ENCODE measurements around the gene MACROD2. TPM values are rescaled to one million over a fixed set of nuclear protein-coding genes. Genes with fewer than 3 reads are reported as not detected.

MACROD2 gene
- total RNA-seq, 1 experiment from 2014 or later = 3.7 TPM

DNA sequence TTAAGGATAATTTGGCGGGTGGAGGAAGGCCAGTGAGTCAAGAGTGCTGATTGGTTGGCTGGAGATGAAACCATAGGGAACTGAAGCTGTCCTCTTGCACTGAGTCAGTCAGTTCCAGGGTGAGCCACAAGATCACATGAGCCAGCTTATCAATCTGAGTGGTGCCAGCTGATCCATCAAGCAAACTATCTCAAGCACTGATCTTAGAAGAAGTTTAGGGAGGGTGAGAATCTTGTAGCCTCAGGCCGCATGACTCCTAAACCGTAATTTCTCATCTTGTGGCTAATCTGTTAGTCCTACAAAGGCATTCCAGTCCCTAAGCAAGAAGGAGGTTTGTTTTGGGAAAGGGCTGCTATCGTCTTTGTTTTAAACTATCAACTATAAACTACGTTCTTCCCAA lies 1623.6 kb downstream of the MACROD2 start (continued):
- TF ChIP-seq, protein P1, sequence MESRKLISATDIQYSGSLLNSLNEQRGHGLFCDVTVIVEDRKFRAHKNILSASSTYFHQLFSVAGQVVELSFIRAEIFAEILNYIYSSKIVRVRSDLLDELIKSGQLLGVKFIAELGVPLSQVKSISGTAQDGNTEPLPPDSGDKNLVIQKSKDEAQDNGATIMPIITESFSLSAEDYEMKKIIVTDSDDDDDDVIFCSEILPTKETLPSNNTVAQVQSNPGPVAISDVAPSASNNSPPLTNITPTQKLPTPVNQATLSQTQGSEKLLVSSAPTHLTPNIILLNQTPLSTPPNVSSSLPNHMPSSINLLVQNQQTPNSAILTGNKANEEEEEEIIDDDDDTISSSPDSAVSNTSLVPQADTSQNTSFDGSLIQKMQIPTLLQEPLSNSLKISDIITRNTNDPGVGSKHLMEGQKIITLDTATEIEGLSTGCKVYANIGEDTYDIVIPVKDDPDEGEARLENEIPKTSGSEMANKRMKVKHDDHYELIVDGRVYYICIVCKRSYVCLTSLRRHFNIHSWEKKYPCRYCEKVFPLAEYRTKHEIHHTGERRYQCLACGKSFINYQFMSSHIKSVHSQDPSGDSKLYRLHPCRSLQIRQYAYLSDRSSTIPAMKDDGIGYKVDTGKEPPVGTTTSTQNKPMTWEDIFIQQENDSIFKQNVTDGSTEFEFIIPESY (IDR thresholded peaks at IDR 0.05; ENCODE audit: extremely low read depth, insufficient replicate concordance, low read length) = no peak
- TF ChIP-seq CEBPB (IDR thresholded peaks at IDR 0.05; ENCODE audit: low read depth) = no peak
- no peak for TF ChIP-seq ZNF274 (IDR thresholded peaks at IDR 0.05; ENCODE audit: low read depth, low read length)
- TF ChIP-seq EGR1 (IDR thresholded peaks at IDR 0.05; ENCODE audit: low read depth) = no peak
- no peak for TF ChIP-seq RAD21 (IDR thresholded peaks at IDR 0.05; ENCODE audit: low read depth)
- no peak for TF ChIP-seq YY1 (IDR thresholded peaks at IDR 0.05; ENCODE audit: extremely low read depth, insufficient replicate concordance, low read depth, low read length)
- no peak for TF ChIP-seq JUND (IDR thresholded peaks at IDR 0.05)
- TF ChIP-seq EZH2 (IDR thresholded peaks at IDR 0.05) = no peak
- no peak for TF ChIP-seq SRF (IDR thresholded peaks at IDR 0.05; ENCODE audit: low read depth)
- no peak for TF ChIP-seq ELF1 (IDR thresholded peaks at IDR 0.05; ENCODE audit: borderline replicate concordance, low read depth)
- no peak for TF ChIP-seq EZH2phosphoT487 (IDR thresholded peaks at IDR 0.05; ENCODE audit: borderline replicate concordance)

GRCh38 chr20:15619341-15619740 lies 1624.0 kb downstream of the MACROD2 start:
- RAD21 ChIA-PET (ENCODE audit: low non-redundant PET in 1 of 2, low total read pairs in 2 of 2, uncharacterized antibody in 2 of 2, unreplicated experiment in 2 of 2) = no interaction called here
- no TSS peak for BruUV-seq (replicated peaks)
- CTCF ChIA-PET = no interaction called here

More at GRCh38 chr20:15619341-15619740, 1624.0 kb downstream of the MACROD2 start:
- H3K27ac ChIP-seq (ENCODE audit: low read depth, low read length) = no peak overlapping the region
- DNase-seq (ENCODE audit: low read depth, low spot score) (no peak), ATAC-seq (no peak)
- peaks cover 4 to 14% of the 10 kb centered on the region in 2 experiments; a peak in 2 of 4 replicates for H3K9me3 ChIP-seq (ENCODE audit: control insufficient read depth in 1 of 2, insufficient read depth in 1 of 2, low read depth in 1 of 2, low read length in 2 of 2)
- no peak overlapping the region for H3K9ac ChIP-seq (ENCODE audit: low read length)
- H3K36me3 ChIP-seq (ENCODE audit: control insufficient read depth in 1 of 2, insufficient read depth in 2 of 2, low read length in 2 of 2) = no peaks in the 10 kb centered on the region
- no peaks in the 10 kb centered on the region for H3K79me2 ChIP-seq (ENCODE audit: insufficient read depth, low read length)
- H3K9me2 ChIP-seq (ENCODE audit: insufficient read depth) = no peaks in the 10 kb centered on the region
- no peaks in the 10 kb centered on the region for H3K27me3 ChIP-seq (ENCODE audit: insufficient read depth, low read length)
- no peak overlapping the region for H3K4me3 ChIP-seq (replicated peaks in 1 of 2; ENCODE audit: low read depth in 1 of 2, low read length in 2 of 2)
- POLR2A ChIA-PET = no interaction called here
- no peak for TF ChIP-seq CBX3 (IDR thresholded peaks at IDR 0.05; ENCODE audit: low read depth)
- TF ChIP-seq, protein P1 (IDR thresholded peaks at IDR 0.05; ENCODE audit: extremely low read depth, insufficient replicate concordance, low read length) = no peak
- no peak for TF ChIP-seq EZH2 (IDR thresholded peaks at IDR 0.05)
- TF ChIP-seq EZH2phosphoT487 (IDR thresholded peaks at IDR 0.05; ENCODE audit: borderline replicate concordance) = no peak
- no peaks in the 10 kb centered on the region for H3K4me1 ChIP-seq (ENCODE audit: control insufficient read depth in 1 of 2, insufficient read depth in 2 of 2, low read length in 2 of 2)
- no peak overlapping the region for H2AFZ ChIP-seq (ENCODE audit: low read depth, low read length, poor library complexity, severe bottlenecking)
- intact Hi-C loops (cut with micrococcal nuclease) = no loop called here
- H3K4me2 ChIP-seq (ENCODE audit: low read length) = no peak overlapping the region
- H4K20me1 ChIP-seq (ENCODE audit: insufficient read depth) = no peaks in the 10 kb centered on the region

Data from HCT116 (cell line).